Endothelial cell of umbilical vein (primary cell): ENCODE measurements around the gene ZNF384. TPM values are rescaled to one million over a fixed set of nuclear protein-coding genes. Genes with fewer than 3 reads are reported as not detected.
"Not testable (repeated sequence)": the region's sequence is repeated elsewhere in the genome, so short reads cannot be mapped to it uniquely, and the experiment has no call there.

Experiments used
- BruUV-seq: library from RNA; stranded (reverse); fragments of 400-500 nt; replicated peaks from 2 replicates; lab custom pipeline; 2021; lab: Mats Ljungman, UMichigan
- CTCF ChIA-PET: fragments of 300-600, 350-600 bp; sonication (Branson Sonifier 250); formaldehyde crosslinking; loops from one replicate; lab custom pipeline; 2021; ENCODE audit warnings: antibody characterized with exemption, inconsistent platforms; lab: Charles Lee
- POLR2A ChIA-PET: fragments of 300-600, 350-600 bp; sonication (Branson Sonifier 250); formaldehyde crosslinking; loops from one replicate; lab custom pipeline; 2021; ENCODE audit warnings: antibody characterized with exemption, inconsistent platforms; lab: Charles Lee
- DNase-seq: peaks from one replicate; pipeline ENCODE4 v3.0.0-alpha.2; 2011; ENCODE audit warnings: low read depth, low spot score
- FAIRE-seq: peaks from 2 replicates; lab custom pipeline; 2011; peaks lifted over from hg19 to GRCh38; lab: Jason Lieb, UNC
- H2AFZ ChIP-seq: 2 replicates; pipeline ENCODE4 v1.6.0; 2012; ENCODE audit warnings: low read depth, low read length, control low read depth, inconsistent platforms
- H3K27ac ChIP-seq: 2 replicates; pipeline ENCODE4 v1.5.1; 2011; ENCODE audit warnings: low read depth, mild to moderate bottlenecking, control low read depth, low read length, moderate library complexity; ENCODE audit not compliant: insufficient read depth
- H3K27me3 ChIP-seq, 2 experiments: 2 replicates each; pipeline versions ENCODE4 v1.6.0 to v1.6.1; 2011; ENCODE audit warnings: low read length in 2 of 2, mixed read lengths in 1 of 2; ENCODE audit not compliant: control insufficient read depth in 2 of 2, insufficient read depth in 2 of 2
- H3K36me3 ChIP-seq, 2 experiments: 2 replicates in 1 of 2; 3 replicates in 1 of 2; pipeline ENCODE4 v1.5.1; 2011; ENCODE audit warnings: low read length in 2 of 2, mild to moderate bottlenecking in 1 of 2, moderate library complexity in 1 of 2; ENCODE audit not compliant: control insufficient read depth in 2 of 2, insufficient read depth in 2 of 2; ENCODE audit errors: extremely low read depth in 1 of 2
- H3K4me1 ChIP-seq: 3 replicates; pipeline ENCODE4 v1.5.1; 2011; ENCODE audit warnings: mild to moderate bottlenecking, low read length; ENCODE audit not compliant: control insufficient read depth, insufficient read depth; ENCODE audit errors: extremely low read depth
- H3K4me2 ChIP-seq: 2 replicates; pipeline ENCODE4 v1.6.1; 2011; ENCODE audit warnings: low read length, control low read depth, mixed read lengths; ENCODE audit not compliant: insufficient read depth
- H3K4me3 ChIP-seq, 3 experiments: fragments of 200-600 bp in 1 of 3; sonication (generic), shearing (Covaris generic) in 1 of 3; replicated peaks in 1 of 3; 2 replicates each; pipeline ENCODE4 v1.5.1; 2011 to 2016; ENCODE audit warnings: control low read depth in 3 of 3, low read length in 3 of 3, mild to moderate bottlenecking in 2 of 3, inconsistent platforms in 1 of 3, low read depth in 1 of 3, moderate library complexity in 1 of 3; ENCODE audit not compliant: insufficient read depth in 1 of 3
- H3K79me2 ChIP-seq: 2 replicates; pipeline ENCODE4 v1.6.0; 2012; ENCODE audit warnings: low read length, inconsistent platforms; ENCODE audit not compliant: control insufficient read depth, insufficient read depth
- H3K9ac ChIP-seq: replicated peaks from 2 replicates; pipeline ENCODE3; 2011; ENCODE audit warnings: low read length, control low read depth; ENCODE audit not compliant: insufficient read depth; ENCODE audit errors: extremely low read depth
- H3K9me1 ChIP-seq: replicated peaks from 3 replicates; pipeline ENCODE4 v1.6.0; 2011; ENCODE audit warnings: mild to moderate bottlenecking, low read length; ENCODE audit not compliant: control insufficient read depth, insufficient read depth; ENCODE audit errors: extremely low read depth
- H3K9me3 ChIP-seq: replicated peaks from 2 replicates; pipeline ENCODE4 v1.5.1; 2012; ENCODE audit warnings: low read length, inconsistent platforms; ENCODE audit not compliant: control insufficient read depth, insufficient read depth
- H4K20me1 ChIP-seq: replicated peaks from 2 replicates; pipeline ENCODE3; 2011; ENCODE audit warnings: mild to moderate bottlenecking, low read length; ENCODE audit not compliant: control insufficient read depth, insufficient read depth; ENCODE audit errors: extremely low read depth
- EZH2 ChIP-seq: IDR thresholded peaks from 2 replicates; pipeline ENCODE4 v1.6.1; 2012; ENCODE audit warnings: borderline replicate concordance, low read depth, mild to moderate bottlenecking, moderate library complexity, low read length, inconsistent platforms; ENCODE audit not compliant: severe bottlenecking
- FOS ChIP-seq: IDR thresholded peaks from 2 replicates; pipeline ENCODE4 v1.6.1; 2011; ENCODE audit warnings: mild to moderate bottlenecking, low read length, moderate library complexity, borderline replicate concordance; ENCODE audit not compliant: insufficient read depth
- GATA2 ChIP-seq: IDR thresholded peaks from 2 replicates; pipeline ENCODE4 v1.7.0; 2011; ENCODE audit warnings: low read depth, mild to moderate bottlenecking, moderate library complexity, mixed read lengths, low read length; ENCODE audit not compliant: insufficient read length, insufficient read depth
- JUN ChIP-seq: IDR thresholded peaks from 2 replicates; pipeline ENCODE4 v1.6.1; 2011; ENCODE audit warnings: borderline replicate concordance, low read depth; ENCODE audit not compliant: insufficient read length, insufficient read depth
- MYC ChIP-seq: IDR thresholded peaks from one replicate; pipeline ENCODE4 v1.6.1; 2011; ENCODE audit warnings: mild to moderate bottlenecking, low read depth, low read length
- POLR2A ChIP-seq: IDR thresholded peaks from 2 replicates; pipeline ENCODE4 v1.6.1; 2012; ENCODE audit warnings: low read depth, mild to moderate bottlenecking, control low read depth, low read length
- POLR2AphosphoS5 ChIP-seq: IDR thresholded peaks from 2 replicates; pipeline ENCODE4 v1.6.1; 2012; ENCODE audit warnings: low read depth, mild to moderate bottlenecking, control low read depth, low read length, moderate library complexity; ENCODE audit not compliant: insufficient read depth
- dilution Hi-C: fragments of 300-500 bp; cut with MboI; formaldehyde crosslinking; loops from one replicate; pipeline ENCODE4 v1.15.0; 2019; ENCODE audit warnings: low sequenced_read_pairs; ENCODE audit not compliant: extremely low pct_ligation_motif_present
- intact Hi-C: fragments of 100-400 bp; cut with micrococcal nuclease; formaldehyde crosslinking; loops from one replicate; pipeline ENCODE4 v1.10.0; 2022
- polyA plus RNA-seq, 4 experiments: library from polyadenylated mRNA; depleted of rRNA in 3 of 4; stranded (reverse) in 3 of 4; unstranded in 1 of 4; fragments of >200 nt; gene quantifications; 2 replicates each; pipeline versions ENCODE4 v1.2.1 to v1.2.3, GENCODE V29; 2011 to 2012; ENCODE audit warnings: missing spikeins in 1 of 4
- total RNA-seq: library from RNA; stranded (reverse); gene quantifications from 2 replicates; pipeline ENCODE4 v1.2.3, GENCODE V29; 2021
- TF ChIP-seq, protein P1 (sequence below), 2 donors: IDR thresholded peaks; 1 replicate in 1 of 2; 2 replicates in 1 of 2; pipeline ENCODE4 v1.5.1; 2011; ENCODE audit warnings: low read length in 2 of 2, mild to moderate bottlenecking in 2 of 2, moderate library complexity in 2 of 2, control low read depth in 1 of 2, inconsistent platforms in 1 of 2, low read depth in 1 of 2; ENCODE audit not compliant: insufficient read depth in 1 of 2; ENCODE audit errors: extremely low read depth in 1 of 2
- TF ChIP-seq, protein P2 (sequence below): IDR thresholded peaks from 2 replicates; pipeline ENCODE4 v1.6.1; 2011; ENCODE audit not compliant: insufficient read depth, insufficient read length

Gene ZNF384
- total and polyA plus RNA-seq, 2 donors (not counting 3 experiments of a cell fraction or from before 2014, with no cell fraction given): 52.8 to 58.3 TPM

DNA sequence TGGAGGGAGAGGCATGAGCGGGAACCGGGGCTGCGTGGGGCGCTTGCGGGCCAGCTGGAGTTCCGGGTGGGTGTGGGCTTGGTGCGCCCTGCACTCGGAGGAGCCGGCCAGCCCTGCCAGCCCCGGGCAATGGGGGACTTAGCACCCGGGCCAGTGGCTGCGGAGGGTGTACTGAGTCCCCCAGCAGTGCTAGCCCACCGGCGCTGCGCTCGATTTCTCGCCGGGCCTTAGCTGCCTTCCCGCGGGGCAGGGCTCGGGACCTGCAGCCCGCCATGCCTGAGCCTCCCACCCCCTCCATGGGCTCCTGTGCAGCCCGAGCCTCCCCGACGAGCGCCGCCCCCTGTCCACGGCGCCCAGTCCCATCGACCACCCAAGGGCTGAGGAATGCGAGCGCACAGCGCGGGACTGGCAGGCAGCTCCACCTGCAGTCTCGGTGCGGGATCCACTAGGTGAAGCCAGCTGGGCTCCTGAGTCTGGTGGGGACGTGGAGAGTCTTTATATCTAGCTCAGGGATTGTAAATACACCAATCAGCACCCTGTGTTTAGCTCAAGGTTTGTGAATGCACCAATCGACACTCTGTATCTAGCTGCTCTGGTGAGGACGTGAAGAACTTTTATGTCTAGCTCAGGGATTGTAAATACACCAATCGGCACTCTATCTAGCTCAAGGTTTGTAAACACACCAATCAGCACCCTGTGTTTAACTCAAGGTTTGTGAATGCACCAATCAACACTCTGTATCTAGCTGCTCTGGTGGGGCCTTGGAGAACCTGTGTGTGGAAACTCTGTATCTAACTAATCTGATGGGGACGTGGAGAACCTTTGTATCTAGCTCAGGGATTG, 27.1 kb upstream of the ZNF384 start:
- H3K27ac ChIP-seq, H3K27me3 ChIP-seq, BruUV-seq, intact Hi-C loops, FAIRE-seq, dilution Hi-C loops, H2AFZ ChIP-seq, DNase-seq, H3K79me2 ChIP-seq, H3K4me1 ChIP-seq, H3K9me3 ChIP-seq, H3K4me3 ChIP-seq, H3K4me2 ChIP-seq, H3K9ac ChIP-seq, H3K36me3 ChIP-seq, H4K20me1 ChIP-seq, H3K9me1 ChIP-seq: not testable (repeated sequence)
- ChIA-PET CTCF (interaction anchor here (0.7 kb wide), 1 partner anchor 162 kb away, joined by 3 read pairs; no protein-coding TSS in a partner anchor), POLR2A (interaction anchor here (0.6 kb wide), 1 partner anchor 9 kb away, joined by 3 read pairs; no protein-coding TSS in a partner anchor)

DNA sequence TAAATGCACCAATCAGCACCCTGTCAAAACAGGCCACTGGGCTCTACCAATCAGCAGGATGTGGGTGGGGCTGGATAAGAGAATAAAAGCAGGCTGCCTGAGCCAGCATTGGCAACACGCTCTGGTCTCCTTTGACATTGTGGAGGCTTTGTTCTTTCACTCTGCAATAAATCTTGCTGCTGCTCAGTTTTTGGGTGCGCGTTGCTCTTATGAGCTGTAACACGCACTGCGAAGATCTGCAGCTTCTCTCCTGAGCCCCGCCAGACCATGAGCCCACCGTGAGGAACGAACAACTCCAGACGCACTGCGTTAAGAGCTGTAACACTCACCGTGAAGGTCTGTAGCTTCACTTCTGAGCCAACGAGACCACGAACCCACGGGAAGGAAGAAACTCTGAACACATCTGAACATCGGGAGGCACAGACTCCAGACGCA, 19.8 kb upstream of the ZNF384 start:
- FAIRE-seq (no peak), DNase-seq (no peak)
- Histone ChIP-seq H3K4me3 (no peak overlapping the region), H3K9me1 (no peaks in the 10 kb centered on the region), H3K9me3 (no peaks in the 10 kb centered on the region), H2AFZ (no peak overlapping the region), H3K27me3 (no peaks in the 10 kb centered on the region), H3K79me2 (no peaks in the 10 kb centered on the region), H4K20me1 (no peaks in the 10 kb centered on the region), H3K36me3 (no peaks in the 10 kb centered on the region), H3K27ac (no peak overlapping the region), H3K9ac (no peak overlapping the region), H3K4me2 (no peak overlapping the region), H3K4me1 (no peaks in the 10 kb centered on the region)
- ChIA-PET POLR2A (interaction anchor here (0.6 kb wide), 1 partner anchor 93 kb away, joined by 3 read pairs; no protein-coding TSS in a partner anchor), CTCF (no interaction called here)
- TF ChIP-seq GATA2 (no peak), MYC (no peak), POLR2A (no peak), POLR2AphosphoS5 (no peak), FOS (no peak), EZH2 (no peak), JUN (no peak)
- TF ChIP-seq, protein P1, sequence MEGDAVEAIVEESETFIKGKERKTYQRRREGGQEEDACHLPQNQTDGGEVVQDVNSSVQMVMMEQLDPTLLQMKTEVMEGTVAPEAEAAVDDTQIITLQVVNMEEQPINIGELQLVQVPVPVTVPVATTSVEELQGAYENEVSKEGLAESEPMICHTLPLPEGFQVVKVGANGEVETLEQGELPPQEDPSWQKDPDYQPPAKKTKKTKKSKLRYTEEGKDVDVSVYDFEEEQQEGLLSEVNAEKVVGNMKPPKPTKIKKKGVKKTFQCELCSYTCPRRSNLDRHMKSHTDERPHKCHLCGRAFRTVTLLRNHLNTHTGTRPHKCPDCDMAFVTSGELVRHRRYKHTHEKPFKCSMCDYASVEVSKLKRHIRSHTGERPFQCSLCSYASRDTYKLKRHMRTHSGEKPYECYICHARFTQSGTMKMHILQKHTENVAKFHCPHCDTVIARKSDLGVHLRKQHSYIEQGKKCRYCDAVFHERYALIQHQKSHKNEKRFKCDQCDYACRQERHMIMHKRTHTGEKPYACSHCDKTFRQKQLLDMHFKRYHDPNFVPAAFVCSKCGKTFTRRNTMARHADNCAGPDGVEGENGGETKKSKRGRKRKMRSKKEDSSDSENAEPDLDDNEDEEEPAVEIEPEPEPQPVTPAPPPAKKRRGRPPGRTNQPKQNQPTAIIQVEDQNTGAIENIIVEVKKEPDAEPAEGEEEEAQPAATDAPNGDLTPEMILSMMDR (IDR thresholded peaks at IDR 0.05; ENCODE audit: extremely low read depth in 1 of 2, insufficient read depth in 1 of 2, low read depth in 1 of 2, low read length in 2 of 2): no peak
- TF ChIP-seq, protein P2, sequence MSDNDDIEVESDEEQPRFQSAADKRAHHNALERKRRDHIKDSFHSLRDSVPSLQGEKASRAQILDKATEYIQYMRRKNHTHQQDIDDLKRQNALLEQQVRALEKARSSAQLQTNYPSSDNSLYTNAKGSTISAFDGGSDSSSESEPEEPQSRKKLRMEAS: no peak
- intact Hi-C loops: no loop called here
- dilution Hi-C loops: no loop called here
- BruUV-seq: no TSS peak
